Pancreas (tissue), 10 donors: ENCODE results near the gene WWC1. TPM values are rescaled to one million over a fixed set of nuclear protein-coding genes. Genes with fewer than 3 reads are reported as not detected.
A peak's percentile ranks its signal among the peaks of the same experiment; 100 is the strongest.

Experiments used
- ATAC-seq, 4 donors: fragments of 200-7000 bp; cut with Tn5 transposase; one replicate each; pipeline versions ENCODE4 v1.8.0 to v1.9.1; 2020; ENCODE audit warnings: mild to moderate bottlenecking in 4 of 4, moderate library complexity in 4 of 4
- DNase-seq, 6 donors: peaks; one replicate each; pipeline ENCODE4 v3.0.0-alpha.2; 2020
- FAIRE-seq: peaks from 2 replicates; lab custom pipeline; 2012; peaks lifted over from hg19 to GRCh38; lab: Jason Lieb, UNC
- H3K27ac ChIP-seq, 4 donors: fragments of 200-600 bp; sonication (generic); 1 replicate in 3 of 4; 2 replicates in 1 of 4; pipeline versions ENCODE4 v1.5.0 to v1.8.0; 2020
- H3K27me3 ChIP-seq, 4 donors: fragments of 200-600 bp; one replicate each; pipeline ENCODE4 v1.8.0; 2021
- H3K36me3 ChIP-seq, 3 donors: fragments of 200-600 bp; sonication (generic) in 1 of 3; one replicate each; pipeline versions ENCODE4 v1.5.0 to v1.8.0; 2020 to 2021
- H3K4me1 ChIP-seq, 3 donors: fragments of 200-600 bp; one replicate each; pipeline ENCODE4 v1.8.0; 2021
- H3K4me3 ChIP-seq, 4 donors: fragments of 200-600 bp; sonication (generic) in 2 of 4; one replicate each; pipeline versions ENCODE4 v1.5.0 to v1.8.0; 2020 to 2021
- H3K9me3 ChIP-seq, 4 donors: fragments of 200-600 bp; one replicate each; pipeline ENCODE4 v1.8.0; 2021
- WGBS, 2 donors: extraction: QIAGEN DNeasy Blood & Tissue Kit; methylation state at CpG; one replicate each; pipeline ENCODE4 v1.1.7; 2013; 5-methylcytosine and 5-hydroxymethylcytosine counted together
- intact Hi-C, 3 donors: fragments of 100-400 bp; cut with DNase I; formaldehyde crosslinking; loops; one replicate each; pipeline versions ENCODE4 v1.11.1 to v1.14.2; 2022
- polyA plus RNA-seq, 2 donors: library from polyadenylated mRNA; stranded (reverse); fragments of 200-250 nt; gene quantifications; one replicate each; pipeline ENCODE4 v1.2.3, GENCODE V29; 2013
- total RNA-seq, 6 donors: library from RNA; stranded (reverse); fragmentation: NEBNext Ultra II Directional in 4 of 6; extraction: Animal tissue kit (Norgen Biotek cat#: 25700) in 4 of 6; gene quantifications; one replicate each; pipeline versions ENCODE4 v1.2.1 to v1.2.4, GENCODE V29; 2021 to 2023
- TF ChIP-seq, protein P1 (sequence below), 4 donors: fragments of 200-600 bp; sonication (generic) in 3 of 4; IDR thresholded peaks; one replicate each; pipeline versions ENCODE4 v1.5.0 to v1.8.0; 2021; ENCODE audit warnings: antibody characterized with exemption in 4 of 4
- donor health status: healthy with polysubstance abuse.
- donor health status: DM: no; HTN: no; CAD: no; lungs with moderate emphysema.
- donor health status: DM: no; HTN: no; CAD: no.
- donor health status: control.
- donor health status: control.
- donor health status: Bipolar disorder and iron deficiency.
- donor health status: DM: yes; HTN: yes; CAD: no.
- donor health status: DM: no; HTN: no; CAD: no.
- donor health status: DM: no; HTN: no; CAD: no.
- donor health status: DM: yes; HTN: yes; CAD: no.

Gene WWC1
- total and polyA plus RNA-seq, 8 donors = 35.0 to 54.2 (median 38.7) TPM

DNA sequence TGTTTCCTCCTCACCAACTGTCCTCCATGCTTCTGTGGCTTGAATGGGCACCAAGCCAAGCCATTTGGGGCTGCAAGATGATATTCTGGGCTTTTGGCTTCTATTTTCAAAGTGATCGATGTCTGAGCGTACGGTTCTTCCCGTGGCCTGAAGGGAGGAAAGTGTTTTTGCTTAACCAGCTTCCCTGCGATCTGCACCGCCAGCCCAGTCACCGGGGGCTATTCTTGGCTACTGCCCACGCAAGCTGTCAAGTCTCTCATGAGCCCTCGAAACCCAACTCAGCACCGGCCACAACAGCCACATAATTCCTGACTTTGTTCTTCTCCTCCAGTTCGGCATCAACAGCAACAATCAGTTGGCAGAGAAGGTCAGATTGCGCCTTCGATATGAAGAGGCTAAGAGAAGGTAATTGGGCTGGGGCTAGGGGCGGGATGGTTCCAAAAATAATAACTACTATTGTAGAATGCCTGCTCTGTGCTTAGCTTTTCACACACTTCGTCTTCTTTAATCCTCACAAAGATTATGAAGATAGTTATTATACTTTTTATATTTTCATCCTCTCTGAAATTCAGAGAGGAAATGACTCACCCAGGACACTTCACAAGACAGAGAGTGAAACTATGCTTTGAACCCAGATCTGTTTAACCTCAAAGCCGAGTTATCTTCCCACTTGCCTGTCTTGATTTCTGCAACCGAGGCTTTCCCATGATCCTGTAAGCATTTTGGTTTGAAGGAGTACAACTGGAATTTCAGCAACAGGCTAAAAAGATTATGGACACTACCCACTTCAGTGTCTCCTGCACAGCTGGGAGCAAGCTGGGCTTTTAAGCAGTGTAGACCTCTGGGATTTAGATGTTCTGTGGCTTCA, 118.4 kb downstream of the WWC1 start:
- no peaks in the 10 kb centered on the region for H3K9me3 ChIP-seq
- peaks cover 0 to 57% (median 10%) of the 10 kb centered on the region in 3 donors for H3K36me3 ChIP-seq
- TF ChIP-seq, protein P1, sequence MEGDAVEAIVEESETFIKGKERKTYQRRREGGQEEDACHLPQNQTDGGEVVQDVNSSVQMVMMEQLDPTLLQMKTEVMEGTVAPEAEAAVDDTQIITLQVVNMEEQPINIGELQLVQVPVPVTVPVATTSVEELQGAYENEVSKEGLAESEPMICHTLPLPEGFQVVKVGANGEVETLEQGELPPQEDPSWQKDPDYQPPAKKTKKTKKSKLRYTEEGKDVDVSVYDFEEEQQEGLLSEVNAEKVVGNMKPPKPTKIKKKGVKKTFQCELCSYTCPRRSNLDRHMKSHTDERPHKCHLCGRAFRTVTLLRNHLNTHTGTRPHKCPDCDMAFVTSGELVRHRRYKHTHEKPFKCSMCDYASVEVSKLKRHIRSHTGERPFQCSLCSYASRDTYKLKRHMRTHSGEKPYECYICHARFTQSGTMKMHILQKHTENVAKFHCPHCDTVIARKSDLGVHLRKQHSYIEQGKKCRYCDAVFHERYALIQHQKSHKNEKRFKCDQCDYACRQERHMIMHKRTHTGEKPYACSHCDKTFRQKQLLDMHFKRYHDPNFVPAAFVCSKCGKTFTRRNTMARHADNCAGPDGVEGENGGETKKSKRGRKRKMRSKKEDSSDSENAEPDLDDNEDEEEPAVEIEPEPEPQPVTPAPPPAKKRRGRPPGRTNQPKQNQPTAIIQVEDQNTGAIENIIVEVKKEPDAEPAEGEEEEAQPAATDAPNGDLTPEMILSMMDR (IDR thresholded peaks at IDR 0.05) = no peak
- intact Hi-C loops = no loop called here
- no peaks in the 10 kb centered on the region for H3K4me1 ChIP-seq
- WGBS, 2 donors = 81 to 84% methylated on average over 17 of the region's 17 CpGs
- H3K27ac ChIP-seq = no peak overlapping the region
- DNase-seq (no peak), ATAC-seq (peak in 2 of 4 donors; percentile 23 to 59), FAIRE-seq (no peak)
- H3K4me3 ChIP-seq = no peak overlapping the region
- H3K27me3 ChIP-seq = no peaks in the 10 kb centered on the region

GRCh38 chr5:168411871-168412270, 120.4 kb downstream of the WWC1 start:
- ATAC-seq (no peak), FAIRE-seq (no peak), DNase-seq (no peak)
- intact Hi-C loops = no loop called here
- Histone ChIP-seq H3K4me1 (no peaks in the 10 kb centered on the region), H3K27ac (no peak overlapping the region), H3K4me3 (no peak overlapping the region), H3K9me3 (no peaks in the 10 kb centered on the region), H3K27me3 (no peaks in the 10 kb centered on the region), H3K36me3 (peaks cover 0 to 55% (median 10%) of the 10 kb centered on the region in 3 donors)
- TF ChIP-seq, protein P1 (IDR thresholded peaks at IDR 0.05) = no peak
- WGBS, 2 donors = 80 to 81% methylated on average over 3 of the region's 3 CpGs

GRCh38 chr5:168413062-168413461, 121.6 kb downstream of the WWC1 start:
- H3K4me1 ChIP-seq = no peaks in the 10 kb centered on the region
- H3K9me3 ChIP-seq = no peaks in the 10 kb centered on the region
- no peak for ATAC-seq
- intact Hi-C loops = no loop called here
- DNase-seq = no peak
- TF ChIP-seq, protein P1 (IDR thresholded peaks at IDR 0.05) = no peak
- FAIRE-seq = no peak
- no peak overlapping the region for H3K4me3 ChIP-seq
- peaks cover 0 to 64% (median 10%) of the 10 kb centered on the region in 3 donors for H3K36me3 ChIP-seq
- 69 to 75% methylated on average over 3 of the region's 3 CpGs for WGBS, 2 donors
- H3K27me3 ChIP-seq = no peaks in the 10 kb centered on the region
- H3K27ac ChIP-seq = no peak overlapping the region

DNA sequence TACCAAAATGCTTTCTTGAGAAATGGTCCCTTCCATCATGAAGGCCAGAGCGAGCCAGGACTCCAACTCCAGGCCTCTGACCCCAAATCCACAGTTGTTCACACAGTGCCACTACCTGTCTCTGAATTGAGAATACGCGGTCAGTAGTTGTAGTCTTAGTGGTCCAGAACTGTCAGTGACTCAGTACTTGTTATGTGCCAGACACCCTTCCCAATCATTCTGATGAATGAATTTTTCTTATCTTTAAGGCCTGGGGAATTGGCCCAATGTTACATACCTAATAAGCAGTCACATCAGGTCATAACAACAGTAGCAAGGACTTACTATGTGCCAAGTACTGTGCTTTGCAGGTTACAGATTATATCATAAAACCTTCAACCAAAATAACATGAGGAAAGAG, 122.2 kb downstream of the WWC1 start:
- Histone ChIP-seq H3K4me1 (no peaks in the 10 kb centered on the region), H3K9me3 (no peaks in the 10 kb centered on the region), H3K4me3 (no peak overlapping the region), H3K27ac (no peak overlapping the region), H3K36me3 (peaks cover 0 to 64% (median 10%) of the 10 kb centered on the region in 3 donors), H3K27me3 (no peaks in the 10 kb centered on the region)
- DNase-seq (no peak), ATAC-seq (no peak), FAIRE-seq (no peak)
- intact Hi-C loops = no loop called here
- TF ChIP-seq, protein P1 (IDR thresholded peaks at IDR 0.05) = no peak
- WGBS, 2 donors = 94 to 95% methylated on average over 3 of the region's 3 CpGs

DNA sequence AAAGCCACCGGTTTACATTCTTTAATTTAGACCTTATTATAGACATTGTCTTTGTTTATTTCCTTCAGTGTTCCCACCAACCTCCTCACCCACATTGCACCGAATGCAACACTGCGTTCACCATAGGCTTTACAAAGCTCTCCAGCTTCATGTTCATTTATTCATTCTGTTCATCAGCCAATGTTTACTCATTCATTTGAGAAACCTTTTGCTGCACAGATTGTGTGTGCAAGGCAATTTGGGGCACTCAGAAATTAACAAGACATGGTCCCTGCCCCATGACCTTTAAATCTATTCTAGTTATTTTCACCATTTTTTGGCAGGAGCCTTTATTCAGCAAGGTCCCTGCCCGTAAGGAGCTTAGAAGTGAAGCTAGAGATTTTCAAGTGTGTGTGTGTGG, 124.0 kb downstream of the WWC1 start:
- WGBS, 2 donors = 83 to 91% methylated on average over 4 of the region's 4 CpGs
- intact Hi-C loops = no loop called here
- TF ChIP-seq, protein P1 (IDR thresholded peaks at IDR 0.05) = no peak
- ATAC-seq (no peak), FAIRE-seq (no peak), DNase-seq (no peak)
- Histone ChIP-seq H3K4me1 (no peaks in the 10 kb centered on the region), H3K27me3 (no peaks in the 10 kb centered on the region), H3K4me3 (no peak overlapping the region), H3K9me3 (no peaks in the 10 kb centered on the region), H3K36me3 (peaks cover 0 to 46% (median 10%) of the 10 kb centered on the region in 3 donors), H3K27ac (no peak overlapping the region)
